ENCODE measurements around the gene LTBP3.

DNA sequence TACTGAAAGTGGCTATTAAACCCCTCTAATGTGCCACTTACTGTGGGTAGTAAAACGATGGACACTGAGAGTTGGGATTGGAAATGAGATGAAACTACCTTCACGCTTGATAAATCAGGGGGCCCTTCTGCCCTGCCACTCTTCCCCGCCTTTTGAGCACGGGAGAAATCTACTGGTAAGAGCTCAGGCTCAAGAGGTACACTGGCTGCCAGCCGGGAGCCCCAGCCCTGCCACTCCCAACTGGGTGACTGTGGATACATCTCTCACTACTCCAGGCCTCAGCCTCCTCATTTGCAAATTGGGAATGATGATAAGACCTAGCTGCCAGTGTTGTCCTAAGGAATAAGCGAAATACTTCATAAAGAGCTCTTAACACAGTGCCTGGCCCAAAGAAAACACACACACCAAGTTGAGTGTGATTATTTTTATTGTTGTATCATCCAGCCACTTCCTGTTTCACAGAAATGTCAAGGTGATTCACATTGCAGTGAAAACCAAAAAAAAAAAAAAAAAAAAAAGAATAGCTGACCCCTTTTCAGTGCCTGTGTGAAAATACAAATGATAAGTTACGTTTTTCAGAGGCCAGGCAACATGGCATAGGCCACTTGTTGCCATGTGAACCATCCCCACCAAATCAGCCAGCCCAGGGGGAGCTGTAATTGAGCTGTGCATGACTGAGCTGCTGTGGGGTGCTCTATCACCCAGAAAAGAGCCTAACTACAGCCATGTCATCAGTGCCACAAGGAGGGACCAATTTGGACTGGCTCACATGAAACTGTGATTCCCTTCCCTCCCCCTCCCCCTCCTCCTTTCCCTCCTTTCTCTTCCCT, 7.7 kb upstream of the LTBP3 start:
- no peak for TF ChIP-seq CTCF (IDR thresholded peaks at IDR 0.05 in 8 of 11, conservative IDR thresholded peaks at IDR 0.05 in 3 of 11)
- TF ChIP-seq POLR2A (IDR thresholded peaks at IDR 0.05) = no peak
- TF ChIP-seq POLR2AphosphoS5 (IDR thresholded peaks at IDR 0.05) = no peak

All from spleen (tissue), 7 donors.